HG02623 (cell line): ENCODE measurements around the gene GNG13.
"Not testable (repeated sequence)": the region's sequence is repeated elsewhere in the genome, so short reads cannot be mapped to it uniquely, and the experiment has no call there.

Source experiments
- ATAC-seq: cut with Tn5 transposase; IDR thresholded peaks from one replicate; pipeline ENCODE4 v1.9.1; 2021; ENCODE audit warnings: moderate library complexity; ENCODE audit not compliant: unreplicated experiment

Gene GNG13

DNA sequence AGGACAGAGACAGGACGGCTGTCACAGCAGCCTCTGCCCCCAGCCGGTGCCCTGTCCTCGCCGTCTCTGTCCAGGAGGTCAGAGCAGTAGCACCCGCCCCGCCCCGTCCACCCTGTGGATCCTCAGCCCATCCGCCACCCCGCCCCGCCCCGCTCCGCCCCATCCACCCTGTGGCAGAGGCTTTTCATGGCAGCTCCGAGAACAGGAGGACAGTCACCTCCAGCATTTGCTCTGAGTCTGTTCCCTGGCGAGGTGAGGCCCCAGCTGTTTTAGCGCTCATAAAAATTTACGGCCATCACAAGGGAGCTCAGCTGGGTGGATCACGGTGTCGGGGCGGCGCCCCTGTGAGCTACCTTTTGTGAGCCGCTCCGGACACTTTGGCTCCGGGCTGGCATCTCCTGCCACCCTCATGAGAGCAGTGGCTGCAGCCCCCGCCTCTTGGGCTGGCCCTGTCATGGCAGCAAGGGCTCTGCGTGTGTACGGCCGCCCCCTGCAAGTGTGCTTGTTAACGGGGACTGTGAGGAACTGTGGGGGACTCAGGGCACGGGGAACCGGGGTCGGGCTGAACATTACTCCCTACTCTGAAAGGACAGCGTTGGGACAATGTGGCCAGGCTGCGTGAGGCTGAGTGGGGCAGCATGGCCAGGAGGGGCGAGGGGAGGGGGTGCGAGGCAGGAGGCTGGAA is 32.3 kb upstream of the GNG13 start:
- no peak for ATAC-seq

DNA sequence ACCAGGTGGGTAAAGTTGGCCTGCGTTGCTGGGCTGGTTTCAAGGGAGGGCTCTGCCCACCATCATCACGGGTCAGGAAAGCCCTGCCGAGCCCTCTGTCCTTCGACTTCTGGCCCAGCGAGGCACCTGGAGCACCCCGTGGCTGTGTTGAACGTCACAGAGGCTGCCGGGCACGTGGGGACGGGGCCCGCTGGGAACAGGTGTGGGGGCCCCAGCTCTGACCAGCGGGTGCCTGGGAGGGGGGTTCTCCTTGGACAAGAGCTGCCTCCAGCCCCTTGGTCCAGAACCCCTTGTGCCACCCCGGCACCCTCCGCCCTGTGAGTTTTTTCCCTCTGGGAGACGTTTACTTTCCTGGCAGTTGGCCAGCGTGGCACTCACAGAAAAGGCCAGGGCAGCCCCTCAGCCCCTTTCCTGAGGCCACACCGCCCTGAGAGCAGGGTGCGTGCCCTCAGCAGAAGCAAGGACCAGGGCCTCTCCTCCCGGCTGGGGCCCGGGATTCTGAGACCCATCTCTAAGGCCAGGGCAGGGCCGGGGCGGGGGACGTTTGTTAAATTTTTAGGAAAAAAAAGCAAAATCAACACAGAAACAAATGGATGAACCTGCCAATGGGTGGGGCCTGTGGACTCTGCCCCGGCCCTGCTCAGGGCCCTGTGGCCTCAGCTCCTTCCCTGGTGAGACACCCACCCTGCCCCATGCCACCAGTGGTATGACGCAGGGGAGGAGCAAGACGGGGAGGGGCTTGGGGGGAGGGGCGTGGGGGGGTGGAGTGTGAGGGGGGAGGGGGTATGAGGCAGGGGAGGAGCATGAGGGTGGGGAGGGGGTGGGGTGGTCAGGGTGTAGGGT is 31.3 kb upstream of the GNG13 start:
- no peak for ATAC-seq

DNA sequence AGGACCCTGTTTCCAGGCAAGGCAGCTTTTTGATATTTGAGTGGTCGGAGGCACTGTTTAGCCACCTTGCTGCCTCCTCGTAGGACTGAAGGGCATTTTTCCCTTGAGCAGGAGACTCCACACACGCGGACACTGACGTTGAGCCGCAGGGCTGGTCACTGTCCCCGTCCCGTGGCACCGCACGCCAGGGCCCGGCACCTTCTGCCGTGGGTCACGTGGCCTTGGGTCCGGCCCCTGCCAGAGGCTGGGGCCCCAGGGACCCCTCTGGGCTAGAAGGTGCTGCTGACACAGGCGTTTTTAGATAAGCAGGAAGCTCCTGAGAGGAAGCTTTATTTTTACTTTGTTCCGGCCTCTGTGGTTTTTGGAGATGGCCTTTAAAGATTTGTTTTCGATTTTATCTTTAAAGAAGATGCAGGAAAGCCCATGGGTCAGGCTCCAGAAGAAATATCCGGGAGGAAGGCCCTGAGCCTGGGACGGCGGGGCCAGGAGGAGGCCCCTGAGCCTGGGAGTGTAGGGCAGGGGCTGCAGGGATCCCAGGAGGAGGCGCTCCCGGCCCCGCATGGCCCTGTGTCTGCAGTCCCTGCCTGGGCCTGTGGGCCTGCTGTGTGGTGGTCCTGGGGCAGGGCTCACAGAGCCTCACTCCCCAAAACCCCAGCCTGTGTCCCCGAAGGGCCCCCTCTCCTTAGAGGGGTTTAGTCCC is 30.5 kb upstream of the GNG13 start:
- no peak for ATAC-seq

DNA sequence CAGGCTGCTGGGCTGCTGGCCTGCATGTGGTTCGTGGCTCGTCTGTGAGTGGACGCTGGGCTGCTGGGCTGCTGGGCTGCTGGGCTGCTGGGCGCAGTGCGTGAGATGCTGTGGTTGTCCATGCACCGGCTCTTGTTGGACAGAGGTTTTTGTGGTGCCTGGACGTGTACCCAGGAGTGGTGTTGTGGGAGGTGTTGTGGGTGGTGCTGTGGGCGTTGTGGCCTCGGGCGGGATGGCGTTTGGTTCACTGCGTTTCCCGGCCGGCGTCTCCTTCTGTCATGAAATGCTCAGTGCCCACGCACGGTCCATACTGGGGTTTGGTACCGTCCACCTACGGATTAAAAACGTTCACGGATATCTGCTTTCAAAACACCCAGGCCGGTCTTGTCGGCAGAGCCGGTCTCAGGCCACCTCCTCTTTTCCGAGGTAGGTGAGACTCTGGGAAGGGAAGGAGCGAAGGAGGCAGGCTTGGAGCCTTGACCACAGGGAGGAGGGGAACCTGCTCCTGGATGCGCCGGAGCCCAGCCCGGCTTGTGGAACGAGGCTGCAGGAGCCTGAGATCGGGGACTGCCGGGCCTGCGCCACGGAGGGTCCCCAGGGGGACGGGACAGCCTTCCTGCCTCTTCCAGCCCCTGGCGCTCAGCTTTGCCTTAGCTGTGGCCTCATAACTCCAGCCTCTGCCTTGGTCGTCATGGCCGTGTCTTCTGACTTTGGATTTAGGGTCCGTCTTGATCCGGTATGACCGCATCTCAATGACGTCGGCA is 29.8 kb upstream of the GNG13 start:
- no peak for ATAC-seq

DNA sequence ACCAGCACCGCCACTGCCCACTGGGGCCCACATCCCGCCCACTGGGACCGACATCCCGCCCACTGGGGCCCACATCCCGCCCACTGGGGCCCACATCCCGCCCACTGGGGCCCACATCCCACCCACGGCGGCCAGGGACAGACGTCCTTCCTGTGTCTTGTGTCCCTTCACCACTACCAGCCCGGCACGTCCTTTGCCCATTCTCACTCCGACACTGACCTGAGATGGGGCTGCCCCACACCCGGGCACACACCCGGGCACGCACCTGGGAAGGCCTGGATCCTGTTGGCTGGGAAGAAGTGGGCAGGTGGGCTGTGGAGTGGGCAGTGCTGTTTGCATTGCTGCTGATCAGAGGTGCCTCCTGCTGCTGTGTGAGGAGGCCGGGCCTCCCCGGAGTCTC is 28.4 kb upstream of the GNG13 start:
- no peak for ATAC-seq

DNA sequence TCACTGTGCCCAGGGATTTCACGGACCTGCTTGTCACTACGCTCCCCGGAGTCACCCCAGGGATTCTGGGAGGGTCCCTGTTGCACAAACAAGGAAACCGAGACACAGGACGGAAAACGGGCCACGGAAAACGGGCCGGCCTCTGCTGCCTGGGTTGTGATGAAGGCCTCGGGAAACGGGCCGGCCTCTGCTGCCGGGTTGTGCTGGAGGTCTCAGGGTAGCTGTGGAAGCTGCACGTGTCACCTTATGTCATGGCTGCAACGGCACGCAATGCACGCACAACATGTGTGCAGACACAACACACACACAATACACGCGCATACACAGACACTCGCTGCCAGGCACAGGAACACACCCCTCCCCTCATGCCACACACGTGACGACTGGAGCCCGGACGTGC is 27.0 kb upstream of the GNG13 start:
- no peak for ATAC-seq

DNA sequence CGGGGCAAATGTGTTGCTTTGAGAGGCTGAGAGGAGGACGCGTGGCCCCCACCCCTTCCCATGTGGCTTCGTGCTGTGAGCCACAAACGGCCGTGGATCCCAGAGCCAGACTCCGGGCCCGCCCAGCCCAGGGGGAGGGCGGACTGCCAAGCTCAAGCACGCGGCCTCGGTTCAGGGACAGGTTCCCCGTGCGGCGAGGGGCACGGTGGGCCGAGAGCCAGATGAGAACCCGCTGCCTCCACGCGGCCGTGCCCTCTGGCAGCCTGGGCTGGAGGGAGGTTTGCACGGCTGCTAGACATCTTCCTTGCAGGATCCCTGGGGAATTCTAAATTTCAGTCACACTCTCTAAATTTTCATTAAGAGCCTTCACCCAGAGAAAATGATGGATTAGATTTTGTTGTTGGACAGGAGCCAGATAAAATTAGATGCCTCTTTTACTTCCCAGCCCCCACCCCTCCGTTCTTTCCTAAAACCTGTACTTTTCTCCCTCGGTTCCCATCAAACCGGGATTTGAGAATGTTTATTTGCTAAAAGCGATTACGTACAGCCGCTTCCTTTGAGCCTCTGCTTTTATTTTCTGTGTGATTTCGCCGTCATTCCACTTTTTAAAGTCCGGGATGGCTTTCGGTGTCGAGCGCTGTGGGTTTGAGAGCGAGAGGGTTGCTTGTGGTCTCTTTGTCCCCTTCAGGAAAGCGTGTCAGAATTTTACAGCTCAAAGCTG is 25.0 kb upstream of the GNG13 start:
- ATAC-seq: no peak

DNA sequence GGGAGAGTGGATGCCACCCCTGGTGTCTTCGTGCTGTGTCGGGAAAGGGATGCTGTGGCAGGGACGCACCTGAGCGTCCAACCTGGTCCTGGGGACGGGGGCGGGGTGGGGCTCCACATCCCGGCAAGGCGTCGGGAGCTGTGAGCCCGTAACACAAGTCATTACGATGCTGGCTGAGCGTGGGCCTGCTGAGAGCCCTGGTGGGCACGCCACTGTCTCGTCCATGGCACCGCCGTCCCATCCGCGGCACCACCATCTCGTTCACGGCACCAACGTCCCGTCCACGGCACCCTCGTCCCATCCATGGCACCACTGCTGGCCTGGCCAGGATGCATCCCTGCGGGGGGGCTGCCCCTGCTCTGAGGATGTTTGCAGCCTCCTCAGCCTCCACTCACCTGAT is 24.1 kb upstream of the GNG13 start:
- ATAC-seq: no peak

DNA sequence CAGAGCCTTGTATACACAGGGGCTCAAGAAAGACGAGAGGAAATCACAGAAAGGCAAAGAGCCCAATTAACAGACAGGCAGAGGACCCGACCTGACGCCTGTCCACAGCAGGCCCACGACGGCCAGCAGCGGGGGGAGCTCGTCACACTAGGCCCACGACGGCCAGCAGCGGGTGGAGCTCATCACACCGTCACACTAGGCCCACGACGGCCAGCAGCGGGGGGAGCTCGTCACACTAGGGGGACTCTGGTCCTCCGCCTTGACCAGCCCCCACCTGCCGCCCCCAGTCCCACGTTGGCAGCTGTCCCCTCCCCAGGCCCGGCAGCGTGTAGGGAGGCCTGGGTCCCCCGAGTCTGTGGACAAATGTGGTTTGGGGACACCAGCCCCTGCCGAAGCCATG is 23.7 kb upstream of the GNG13 start:
- ATAC-seq: no peak

DNA sequence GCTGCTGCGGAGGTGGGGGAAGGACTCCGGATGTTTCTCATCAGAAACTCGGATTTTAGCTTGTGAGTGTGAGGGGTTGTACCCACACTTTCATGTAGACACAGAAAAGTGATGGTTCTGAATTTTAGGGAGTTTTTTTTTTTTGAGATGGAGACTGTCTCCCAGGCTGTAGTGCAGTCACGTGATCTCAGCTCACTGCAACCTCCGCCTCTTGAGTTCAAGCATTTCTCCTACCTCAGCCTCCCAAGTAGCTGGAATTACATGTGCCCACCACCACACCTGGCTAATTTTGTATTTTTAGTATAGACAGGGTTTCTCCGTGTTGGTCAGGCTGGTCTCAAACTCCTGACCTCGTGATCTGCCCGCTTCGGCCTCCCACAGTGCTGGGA is 22.4 kb upstream of the GNG13 start:
- no peak for ATAC-seq

DNA sequence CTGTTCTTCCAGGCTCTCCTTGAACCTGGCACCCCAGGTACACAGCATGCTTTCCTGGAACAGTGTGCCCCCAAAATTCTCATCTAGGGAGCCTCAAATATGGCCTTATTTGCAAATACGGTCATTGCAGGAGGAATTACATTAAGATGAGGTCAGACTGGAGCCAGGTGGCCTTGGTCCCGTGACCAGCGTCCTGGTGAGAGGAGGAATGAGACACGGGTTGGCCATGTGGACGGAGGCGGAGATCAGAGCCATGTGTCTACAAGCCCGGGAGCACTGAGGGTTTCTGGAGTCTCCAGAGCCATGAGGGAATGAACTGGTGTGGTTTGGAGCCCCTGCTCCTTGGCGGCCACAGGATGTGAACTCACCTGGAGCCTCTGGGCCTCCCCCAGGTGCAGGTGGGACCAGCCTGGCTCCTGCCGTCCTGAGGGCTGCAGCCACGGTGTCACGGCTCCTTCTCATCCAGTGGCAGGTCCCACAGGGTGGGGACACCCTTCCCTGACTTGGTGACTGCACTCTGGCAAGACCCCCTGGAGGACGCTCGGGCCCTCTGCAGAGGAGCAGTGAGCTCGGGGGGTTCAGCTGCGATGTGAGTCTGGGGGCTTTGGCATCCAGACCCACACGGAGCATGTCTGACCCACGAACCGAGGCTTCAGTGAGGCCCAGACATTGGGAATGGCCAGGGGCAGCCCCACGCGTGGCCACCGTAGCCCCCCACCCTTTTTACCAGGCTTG is 21.8 kb upstream of the GNG13 start:
- no peak for ATAC-seq

DNA sequence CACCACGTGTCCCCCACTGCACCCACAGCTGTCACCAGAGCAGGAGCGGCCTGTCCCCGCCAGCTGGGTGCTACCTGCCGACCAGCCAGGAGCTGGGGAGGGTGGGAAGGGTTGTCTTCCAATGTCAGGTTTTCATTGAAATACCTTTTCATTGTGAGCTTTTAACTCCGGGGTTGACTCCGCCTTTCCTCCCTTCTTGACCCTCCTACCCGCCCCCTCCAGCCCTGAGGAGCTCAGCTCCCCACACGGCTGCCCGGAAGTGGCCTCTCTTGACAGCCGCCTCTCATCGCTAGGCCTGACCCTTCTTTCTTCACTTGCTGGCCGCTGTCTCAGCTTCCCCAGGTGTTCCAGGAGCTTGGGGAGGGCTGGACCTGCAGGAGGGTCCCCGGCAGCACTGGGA is 21.2 kb upstream of the GNG13 start:
- ATAC-seq: no peak

DNA sequence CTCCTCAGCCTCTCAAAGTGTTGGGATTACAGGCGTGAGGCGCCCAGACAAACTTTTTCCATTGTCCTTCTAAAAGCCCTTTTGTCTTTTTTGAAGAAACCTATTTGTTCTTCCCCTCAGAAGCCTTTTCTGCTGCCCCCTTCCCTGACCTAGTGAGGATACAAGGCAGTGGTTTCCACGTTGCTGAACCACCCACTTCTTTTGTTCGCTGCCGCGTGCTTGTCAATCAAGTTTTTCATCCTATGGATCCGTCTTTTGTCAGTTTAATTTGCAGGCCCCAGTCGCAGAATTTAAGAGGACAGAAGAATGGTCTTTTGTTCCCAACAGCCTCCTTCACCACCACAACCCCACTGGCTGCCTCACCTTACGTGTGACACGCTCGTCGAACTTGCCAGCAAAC is 20.2 kb upstream of the GNG13 start:
- ATAC-seq: no peak

DNA sequence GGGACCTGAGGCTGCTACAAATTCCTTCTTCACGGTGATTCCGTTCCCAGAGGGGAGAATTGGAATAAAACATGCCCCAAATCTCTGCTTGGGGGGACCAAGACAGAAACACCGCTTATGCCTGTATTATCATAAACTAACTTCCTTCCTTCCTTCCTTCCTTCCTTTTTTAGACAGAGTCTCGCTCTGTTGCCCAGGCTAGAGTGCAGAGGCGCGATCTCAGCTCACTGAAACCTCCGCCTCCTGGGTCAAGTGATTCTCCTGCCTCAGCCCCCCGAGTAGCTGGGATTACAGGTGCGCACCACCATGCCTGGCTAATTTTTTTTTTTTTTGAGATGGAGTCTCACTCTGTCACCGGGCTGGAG is 19.5 kb upstream of the GNG13 start:
- ATAC-seq: not testable (repeated sequence)

DNA sequence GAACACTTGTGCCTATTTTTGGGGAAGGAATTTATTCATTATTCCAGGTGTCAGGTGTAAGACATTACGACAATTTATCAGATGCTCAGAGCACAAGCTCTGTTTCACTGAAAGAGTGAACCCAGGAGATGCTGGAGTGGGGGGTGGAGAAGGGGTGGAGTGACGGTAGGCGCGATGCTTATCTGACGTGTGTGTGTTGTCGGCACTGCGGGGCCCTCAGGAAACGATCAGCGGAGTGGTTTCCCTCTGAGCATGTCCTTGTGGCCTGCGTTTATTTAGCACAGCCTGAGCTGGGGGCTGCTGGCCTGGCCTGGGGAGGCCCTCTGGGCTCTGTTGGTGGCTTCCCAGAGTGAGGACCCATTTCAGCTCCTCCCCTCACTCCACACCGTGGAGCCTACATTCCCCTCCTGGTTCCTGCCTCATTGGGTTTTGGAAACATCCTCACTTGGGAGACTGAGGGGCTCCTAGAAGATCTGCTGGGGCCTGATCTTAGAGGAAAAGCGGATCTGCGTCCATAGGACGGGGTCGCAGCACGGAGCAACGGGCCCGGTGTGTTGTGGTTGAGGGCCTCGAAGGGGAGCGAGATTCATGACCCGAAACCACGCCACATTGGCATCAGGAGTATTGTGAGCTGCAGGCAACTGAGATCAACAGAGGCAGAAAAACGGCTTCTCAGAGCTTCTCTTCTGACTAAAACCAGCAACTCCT is 19.0 kb upstream of the GNG13 start:
- ATAC-seq: no peak

DNA sequence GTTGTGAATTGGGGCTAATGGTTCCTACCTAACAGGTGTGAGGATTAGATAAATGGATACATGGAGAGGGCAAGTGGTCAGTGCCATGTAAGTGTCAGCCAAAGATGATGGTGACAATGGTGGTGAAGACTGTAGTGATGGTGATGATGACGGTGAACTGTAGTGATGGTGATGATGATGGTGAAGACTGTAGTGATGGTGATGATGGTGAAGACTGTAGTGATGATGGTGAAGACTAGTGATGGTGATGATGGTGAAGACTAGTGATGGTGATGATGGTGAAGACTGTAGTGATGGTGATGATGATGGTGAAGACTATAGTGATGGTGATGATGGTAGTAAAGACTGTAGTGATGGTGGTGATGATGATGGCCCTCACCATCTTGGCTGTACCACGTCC is 18.1 kb upstream of the GNG13 start:
- no peak for ATAC-seq

DNA sequence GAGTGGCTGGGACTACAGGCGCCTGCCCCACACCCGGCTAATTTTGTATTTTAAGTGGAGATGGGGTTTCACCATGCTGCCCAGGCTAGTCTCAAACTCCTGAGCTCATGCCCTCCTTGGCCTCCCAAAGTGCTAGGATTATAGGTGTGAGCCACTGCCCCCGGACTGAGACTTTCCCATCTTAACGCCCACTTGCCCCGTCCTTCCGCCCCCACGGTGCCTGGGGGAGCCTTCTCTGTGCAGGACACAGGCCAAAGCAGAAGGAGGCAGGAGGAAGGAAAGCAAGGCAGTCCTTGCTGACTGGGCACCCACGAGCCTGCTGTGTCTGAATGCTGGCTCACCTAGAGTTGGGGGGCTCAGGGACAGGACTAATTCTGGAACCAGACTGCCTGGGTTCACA is 17.6 kb upstream of the GNG13 start:
- no peak for ATAC-seq

DNA sequence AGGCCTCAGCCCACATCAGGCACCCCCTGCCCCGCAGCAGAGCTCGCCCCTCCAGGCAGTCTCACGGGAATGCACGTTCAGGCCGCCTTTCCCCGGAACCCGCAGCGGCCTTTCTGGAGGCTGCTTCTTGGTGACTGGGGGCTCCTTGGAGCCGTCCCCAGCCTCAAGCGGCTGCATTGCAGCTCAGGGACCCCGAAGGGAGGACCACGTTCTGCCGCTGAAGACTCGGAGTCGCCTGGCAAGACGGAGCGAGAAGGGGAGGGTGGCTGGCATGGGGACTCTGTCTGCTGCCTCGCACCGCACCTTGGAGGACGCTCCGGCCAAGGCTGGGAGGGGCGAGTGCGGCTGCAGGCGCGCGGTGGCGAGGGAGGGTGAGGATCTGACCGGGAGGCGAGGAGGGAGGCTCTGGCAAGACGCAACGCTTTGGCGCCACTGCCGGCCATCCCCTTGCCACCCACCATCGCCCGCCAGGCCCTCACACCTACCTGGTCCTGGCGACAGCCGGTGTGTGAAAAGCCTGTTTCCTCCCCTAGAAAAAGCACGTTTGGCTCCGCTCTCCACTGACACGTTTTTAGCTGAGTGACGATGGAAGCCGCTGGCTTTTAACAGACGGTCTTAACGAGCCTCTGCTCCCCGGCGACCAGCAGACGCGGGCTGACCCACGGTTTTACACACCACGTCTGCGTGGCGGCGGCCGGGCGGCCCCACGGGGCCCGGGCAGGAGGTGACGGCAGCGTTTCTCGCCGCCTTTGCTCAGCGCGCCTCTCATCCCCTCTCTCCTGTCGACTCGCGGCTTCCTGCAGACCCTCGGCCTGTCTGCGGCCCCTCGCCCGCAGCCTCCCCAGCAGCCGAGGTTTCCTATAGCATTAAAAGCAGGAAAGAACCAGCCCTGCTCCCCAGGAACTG is 16.7 kb upstream of the GNG13 start:
- no peak for ATAC-seq
